Measurements from ENCODE around the gene ZNF488.

ZNF488 gene

DNA sequence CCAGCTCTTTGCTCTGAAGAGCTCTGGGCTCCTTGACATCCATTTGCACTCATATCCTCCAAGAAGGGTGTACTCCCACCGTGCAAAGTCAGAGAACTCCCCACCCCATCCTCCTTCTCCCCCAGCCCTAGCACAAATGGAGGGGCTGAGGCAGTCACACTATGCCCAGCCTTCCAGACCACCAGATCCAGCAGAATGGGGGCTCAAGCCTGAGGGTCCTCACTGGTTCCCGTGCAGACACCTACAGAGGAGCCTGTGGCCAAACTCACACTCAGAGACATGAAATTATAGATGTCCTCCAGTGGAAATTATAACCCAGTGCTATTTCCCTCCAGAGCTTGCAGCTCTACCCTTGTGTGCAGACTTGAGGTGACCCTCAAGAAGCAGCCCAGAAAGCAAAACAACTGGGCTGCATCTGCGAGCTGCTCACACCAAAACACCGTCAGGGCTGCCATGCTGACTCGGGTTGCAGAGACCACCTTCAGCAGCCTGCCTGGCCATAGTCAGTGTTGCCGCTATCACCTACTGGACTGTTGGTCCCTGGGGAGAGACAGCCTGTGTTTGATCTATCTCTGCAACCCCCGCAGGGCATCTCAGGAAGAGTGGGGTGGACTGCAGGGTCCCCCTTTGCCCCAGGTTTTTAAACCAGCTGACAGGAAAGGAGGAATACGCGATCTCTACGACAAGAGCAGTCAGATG is 7.4 kb downstream of the ZNF488 start:
- TF ChIP-seq CTCF (IDR thresholded peaks at IDR 0.05; ENCODE audit: low read depth, low read length), result no peak
- DNase-seq, result peak; percentile 25
- H3K4me3 ChIP-seq (ENCODE audit: low read depth, low read length), result peak overlapping the region; percentile 19
- no peaks in the 10 kb centered on the region for H3K9me3 ChIP-seq
- H3K36me3 ChIP-seq, result no peaks in the 10 kb centered on the region
- H3K27me3 ChIP-seq, result peaks cover 6% of the 10 kb centered on the region; the same call in 1 of the 2 replicates
- peaks cover 4% of the 10 kb centered on the region; the same call in 1 of the 2 replicates for H3K4me1 ChIP-seq

DNA sequence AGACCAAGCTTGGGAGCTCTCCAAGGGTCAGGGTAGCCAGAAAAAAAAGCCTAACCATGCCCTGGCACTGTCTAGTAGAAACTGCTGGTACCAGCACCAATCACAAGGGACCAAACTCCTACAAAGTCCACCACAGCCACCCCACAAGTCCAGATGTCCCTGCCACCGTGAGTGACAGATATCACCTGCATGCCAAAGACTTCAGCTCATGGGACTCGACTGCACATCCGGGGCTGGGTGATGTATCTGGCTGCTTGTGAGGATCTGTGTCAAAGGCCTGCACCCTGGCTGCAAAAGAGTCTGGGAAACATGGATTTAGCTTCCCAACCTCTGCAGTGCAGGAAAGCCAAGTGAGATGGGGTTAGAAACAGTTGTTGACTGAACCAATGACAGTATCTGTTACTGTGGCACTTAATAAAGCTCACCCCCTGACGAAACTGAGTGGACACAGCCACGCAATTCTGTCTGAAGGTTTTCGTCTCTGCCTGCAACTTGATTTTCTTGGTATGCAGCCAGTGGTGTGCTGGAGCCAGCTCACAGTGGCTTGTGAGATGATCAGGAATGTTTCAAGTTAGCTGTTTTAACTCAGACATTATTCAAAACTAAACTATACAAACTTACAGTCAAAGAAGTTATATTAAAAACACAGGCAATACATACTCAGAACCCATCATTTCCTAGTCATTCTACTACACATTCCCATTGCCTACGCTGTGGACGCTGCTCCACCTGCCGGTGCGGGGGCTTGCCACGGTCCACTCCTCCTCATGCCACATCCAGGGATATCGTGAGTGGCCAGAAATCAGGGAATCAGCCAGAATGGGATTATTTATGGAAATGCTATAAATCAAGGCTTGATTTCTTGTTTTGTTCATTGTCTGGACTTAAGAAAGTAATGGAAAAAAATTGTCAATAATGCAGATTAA is 9.2 kb downstream of the ZNF488 start:
- H3K9me3 ChIP-seq, result no peaks in the 10 kb centered on the region
- H3K36me3 ChIP-seq, result no peaks in the 10 kb centered on the region
- DNase-seq, result no peak
- no peak for TF ChIP-seq CTCF (IDR thresholded peaks at IDR 0.05; ENCODE audit: low read depth, low read length)
- H3K4me3 ChIP-seq (ENCODE audit: low read depth, low read length), result no peak overlapping the region
- peaks cover 3% of the 10 kb centered on the region; the same call in 1 of the 2 replicates for H3K27me3 ChIP-seq
- H3K4me1 ChIP-seq, result peaks cover 4% of the 10 kb centered on the region; the same call in 1 of the 2 replicates

- no peak for TF ChIP-seq CTCF (IDR thresholded peaks at IDR 0.05; ENCODE audit: low read depth, low read length)
- no peaks in the 10 kb centered on the region for H3K9me3 ChIP-seq
- no peaks in the 10 kb centered on the region for H3K4me1 ChIP-seq
- 0 out of 2 replicates have a peak, but pooled peaks cover 3% of the 10 kb centered on the region for H3K27me3 ChIP-seq
- no peaks in the 10 kb centered on the region for H3K36me3 ChIP-seq
- H3K4me3 ChIP-seq (ENCODE audit: low read depth, low read length), result no peak overlapping the region
- no peak for DNase-seq
Measured at GRCh38 chr10:47372726-47373125, 11.4 kb downstream of the ZNF488 start.

- Histone ChIP-seq H3K4me3 (ENCODE audit: low read depth, low read length) (no peak overlapping the region), H3K27me3 (0 out of 2 replicates have a peak, but pooled peaks cover 3% of the 10 kb centered on the region), H3K36me3 (no peaks in the 10 kb centered on the region), H3K4me1 (no peaks in the 10 kb centered on the region), H3K9me3 (no peaks in the 10 kb centered on the region)
- no peak for DNase-seq
- TF ChIP-seq CTCF (IDR thresholded peaks at IDR 0.05; ENCODE audit: low read depth, low read length), result no peak
Measured at GRCh38 chr10:47371629-47372485, 12.2 kb downstream of the ZNF488 start.

DNA sequence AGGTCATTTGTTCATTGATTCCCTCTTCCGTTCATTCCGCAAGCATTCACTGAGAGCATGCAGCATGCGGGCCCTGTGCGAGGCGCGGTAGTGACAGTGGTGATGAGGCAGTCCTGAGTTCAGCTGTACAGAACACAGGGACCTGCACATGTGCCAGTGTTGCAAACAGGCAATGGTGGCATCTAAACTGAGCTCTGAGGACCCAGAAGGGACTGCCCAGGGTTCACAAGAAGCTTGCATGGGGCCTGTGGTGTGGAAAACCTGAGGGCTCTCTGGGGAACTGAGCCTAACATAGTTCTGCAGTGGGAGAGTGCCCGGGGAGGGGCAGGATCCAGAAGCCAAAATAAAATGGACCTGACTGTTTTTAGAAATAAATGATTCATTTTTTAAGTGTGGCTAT is 13.2 kb downstream of the ZNF488 start:
- no peaks in the 10 kb centered on the region for H3K36me3 ChIP-seq
- no peaks in the 10 kb centered on the region for H3K9me3 ChIP-seq
- 0 out of 2 replicates have a peak, but pooled peaks cover 3% of the 10 kb centered on the region for H3K27me3 ChIP-seq
- no peak for TF ChIP-seq CTCF (IDR thresholded peaks at IDR 0.05; ENCODE audit: low read depth, low read length)
- no peak overlapping the region for H3K4me3 ChIP-seq (ENCODE audit: low read depth, low read length)
- no peak for DNase-seq
- no peaks in the 10 kb centered on the region for H3K4me1 ChIP-seq

All from BE2C (cell line).